ENCODE data around the gene OR2B2. TPM values are rescaled to one million over a fixed set of nuclear protein-coding genes. Genes with fewer than 3 reads are reported as not detected.
"Not testable (repeated sequence)": the region's sequence is repeated elsewhere in the genome, so short reads cannot be mapped to it uniquely, and the experiment has no call there.

OR2B2 gene
- polyA plus RNA-seq (2013, experiment 1 of 2; ENCODE audit: insufficient read length): not detected
- polyA plus RNA-seq (2013, experiment 2 of 2; ENCODE audit: insufficient read length): not detected

DNA sequence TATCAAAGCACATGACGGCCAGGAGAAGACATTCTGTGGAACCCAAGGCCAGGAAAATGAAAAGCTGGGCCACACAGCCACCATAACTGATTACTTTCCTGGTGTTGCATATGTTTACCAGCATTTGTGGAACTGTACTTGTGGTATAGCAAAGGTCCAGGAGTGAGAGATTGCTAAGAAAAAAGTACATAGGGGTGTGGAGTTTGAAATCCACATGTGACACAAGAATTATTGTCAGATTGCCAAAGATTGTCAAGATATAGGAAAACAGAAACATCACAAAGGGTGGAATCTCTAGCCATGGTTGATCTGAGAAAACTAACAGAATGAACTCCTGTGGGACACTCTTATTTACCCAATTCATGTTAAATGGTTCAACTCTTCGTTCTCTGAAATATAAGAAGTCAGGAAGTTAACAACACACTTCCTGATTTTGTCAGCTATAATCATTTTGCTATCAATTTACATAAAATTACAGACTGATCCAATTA, at the start of gene OR2B2:
TSS of gene OR2B2 (minus strand) at position 441 of the 491 bp plus-strand sequence. CDS start at position 364, 77 bp downstream.
- no peak for DNase-seq

- no peak for DNase-seq
Measured at GRCh38 chr6:27957516-27957915, 45.3 kb upstream of the OR2B2 start.

- no peak for DNase-seq
Measured at GRCh38 chr6:27956941-27957340, 44.7 kb upstream of the OR2B2 start, which contains the start of gene OR2B6. TSS of gene OR2B6 (plus strand) at chr6:27957241. CDS start at chr6:27957241, 0 bp downstream.

- DNase-seq: no peak
Measured at GRCh38 chr6:27951040-27951439, 38.8 kb upstream of the OR2B2 start.

DNA sequence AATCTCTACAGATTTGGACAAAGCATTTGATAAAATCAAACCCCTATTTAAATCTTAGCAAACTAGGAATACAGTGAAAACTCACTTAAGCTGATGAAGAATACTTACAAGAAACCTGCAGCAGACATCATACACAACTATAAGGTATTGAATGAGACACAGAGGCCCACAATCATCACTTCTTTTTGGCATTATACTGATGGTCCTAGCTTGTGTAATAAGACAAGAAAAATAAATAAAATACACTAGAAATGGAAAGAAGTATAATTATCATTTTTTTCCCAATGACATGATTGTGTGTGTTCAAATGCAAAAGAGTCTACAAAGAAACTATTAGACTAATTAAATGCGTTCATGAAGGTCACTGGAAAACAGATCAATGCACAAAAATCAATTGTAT, 36.0 kb upstream of the OR2B2 start:
- no peak for DNase-seq

- not testable (repeated sequence) for DNase-seq
Measured at GRCh38 chr6:27943072-27943471, 30.9 kb upstream of the OR2B2 start.

DNA sequence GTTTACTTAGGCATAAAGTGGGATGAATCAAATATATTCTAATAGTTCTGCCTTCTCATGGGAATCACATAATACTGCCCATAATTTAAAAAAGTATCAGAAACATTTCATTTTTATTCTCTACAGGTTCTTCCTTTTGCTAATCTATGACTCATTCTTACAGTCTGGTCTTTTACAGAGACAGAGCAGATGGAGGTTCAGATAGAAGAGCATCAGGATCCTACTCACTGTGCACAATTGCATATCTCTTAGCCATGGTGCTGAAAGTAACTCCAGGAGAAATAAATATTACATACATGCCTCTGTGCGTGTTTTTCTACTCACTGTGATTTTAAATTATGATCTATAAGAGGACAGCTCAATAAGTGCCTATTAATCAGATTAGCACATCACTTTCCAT, 28.6 kb upstream of the OR2B2 start:
- DNase-seq: no peak

DNA sequence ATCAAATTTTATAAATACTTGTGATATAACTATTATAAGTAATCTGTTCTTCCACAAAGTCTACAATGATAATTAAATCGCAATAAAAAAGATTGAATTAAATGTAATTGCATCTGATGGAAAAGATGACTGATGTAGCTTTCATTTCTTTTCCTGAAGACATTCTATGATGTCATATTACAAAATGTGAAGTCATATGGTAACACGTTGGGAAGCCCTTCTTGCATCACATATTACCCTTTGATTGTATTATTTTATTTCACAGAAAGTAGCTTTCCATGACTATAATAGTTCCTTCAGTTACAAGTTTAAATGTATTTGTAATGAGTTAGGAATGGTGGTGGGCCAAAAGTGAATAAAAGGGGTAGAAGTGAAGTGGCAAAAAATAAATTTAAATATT, 19.0 kb upstream of the OR2B2 start:
- no peak for DNase-seq

DNA sequence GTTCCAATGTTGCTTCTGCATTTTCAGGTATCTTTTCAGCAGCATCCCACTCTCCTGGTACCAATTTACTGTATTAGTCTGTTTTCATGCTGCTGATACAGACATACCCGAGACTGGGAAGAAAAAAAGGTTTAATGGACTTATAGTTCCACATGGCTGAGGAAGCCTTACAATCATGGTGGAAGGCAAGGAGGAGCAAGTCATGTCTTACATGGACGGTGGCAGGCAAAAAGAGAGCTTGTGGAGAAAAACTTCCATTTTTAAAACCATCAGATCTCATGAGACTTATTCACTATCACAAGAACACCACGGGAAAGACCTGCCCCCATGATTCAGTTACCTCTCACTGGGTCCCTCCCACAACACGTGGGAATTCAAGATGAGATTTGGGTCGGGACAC, 17.7 kb upstream of the OR2B2 start:
- not testable (repeated sequence) for DNase-seq

DNA sequence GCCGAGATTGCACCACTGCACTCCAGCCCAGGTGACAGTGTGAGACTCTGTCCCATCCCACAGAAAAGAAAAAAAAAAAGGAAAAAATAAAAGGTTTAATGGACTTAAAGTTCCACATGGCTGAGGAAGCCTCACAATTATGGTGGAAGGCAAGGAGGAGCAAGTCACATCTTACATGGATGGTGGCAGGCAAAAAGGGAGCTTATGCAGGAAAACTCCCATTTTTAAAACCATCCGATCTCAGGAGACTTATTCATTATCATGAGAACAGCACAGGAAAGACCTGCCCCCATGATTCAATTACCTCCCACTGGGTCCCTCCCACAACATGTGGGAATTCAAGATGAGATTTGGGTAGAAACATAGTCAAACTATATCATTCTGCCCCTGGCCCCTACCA, 15.8 kb upstream of the OR2B2 start:
- not testable (repeated sequence) for DNase-seq

- no peak for DNase-seq
Measured at GRCh38 chr6:27924179-27924578, 12.0 kb upstream of the OR2B2 start.

GRCh38 chr6:27922949-27923348, 10.8 kb upstream of the OR2B2 start:
- DNase-seq: no peak

- no peak for DNase-seq
Measured at GRCh38 chr6:27908017-27908416, 4.2 kb downstream of the OR2B2 start.

DNA sequence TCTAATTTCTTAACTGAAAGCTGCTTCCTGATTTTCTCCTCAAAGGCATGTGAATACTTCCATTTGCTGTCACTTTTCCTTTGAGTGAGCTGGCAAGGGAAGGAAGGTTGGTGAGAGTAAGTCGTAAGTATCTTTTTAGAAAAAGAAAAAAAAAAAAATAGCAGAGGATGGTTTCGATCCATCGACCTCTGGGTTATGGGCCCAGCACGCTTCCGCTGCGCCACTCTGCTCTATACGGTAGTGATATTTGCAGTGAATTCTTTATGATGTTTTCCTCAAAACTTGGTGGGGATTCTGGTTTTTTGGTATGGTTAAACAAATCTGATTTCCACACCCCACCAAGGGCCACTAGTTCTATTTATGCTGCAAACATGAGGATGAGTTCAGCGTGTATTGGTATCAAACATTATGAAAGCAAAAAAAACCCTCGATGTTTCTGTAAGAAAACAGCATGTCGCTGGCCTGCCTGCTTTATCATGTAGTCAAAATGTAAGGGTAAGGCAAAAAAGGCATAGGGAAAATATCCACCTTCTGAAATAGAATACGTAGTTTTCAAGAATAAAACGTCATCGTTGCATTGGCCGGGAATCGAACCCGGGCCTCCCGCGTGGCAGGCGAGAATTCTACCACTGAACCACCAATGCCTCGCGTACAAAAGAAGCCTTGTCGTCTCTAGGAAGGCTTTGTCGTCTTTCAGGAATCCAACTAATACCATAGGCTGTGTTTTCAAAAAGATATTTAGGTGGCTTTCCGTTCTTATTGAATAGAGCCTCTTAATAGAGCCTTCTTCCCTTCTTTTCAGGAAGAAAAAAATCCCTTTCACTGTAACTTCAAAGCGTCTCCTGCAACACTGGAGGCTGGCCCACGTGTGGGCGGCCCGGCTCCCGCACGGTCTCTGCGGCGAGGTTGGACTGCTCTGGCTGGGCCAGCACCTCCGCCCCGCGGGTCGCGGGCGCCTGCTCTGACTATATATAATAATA, 9.6 kb downstream of the OR2B2 start:
- DNase-seq: peak; percentile 78

- DNase-seq: no peak
Measured at GRCh38 chr6:27901801-27902200, 10.4 kb downstream of the OR2B2 start.

DNA sequence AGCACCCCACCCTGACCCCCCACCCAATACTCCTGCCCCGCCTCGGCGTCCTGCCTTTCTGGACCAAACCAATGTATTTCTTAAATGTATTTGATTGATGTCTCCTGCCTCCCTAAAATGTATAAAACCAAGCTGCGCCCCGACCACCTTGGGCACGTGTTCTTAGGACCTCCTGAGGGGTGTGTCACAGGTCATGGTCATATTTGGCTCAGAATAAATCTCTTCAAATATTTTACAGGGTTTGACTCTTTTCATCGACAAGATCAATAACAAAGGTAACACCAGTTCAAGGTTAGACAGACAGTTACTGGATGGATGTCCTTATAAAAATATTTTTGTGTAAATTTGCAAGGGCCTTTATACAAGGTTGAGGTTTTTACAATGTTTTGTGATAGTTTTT, 12.0 kb downstream of the OR2B2 start:
- DNase-seq: not testable (repeated sequence)

DNA sequence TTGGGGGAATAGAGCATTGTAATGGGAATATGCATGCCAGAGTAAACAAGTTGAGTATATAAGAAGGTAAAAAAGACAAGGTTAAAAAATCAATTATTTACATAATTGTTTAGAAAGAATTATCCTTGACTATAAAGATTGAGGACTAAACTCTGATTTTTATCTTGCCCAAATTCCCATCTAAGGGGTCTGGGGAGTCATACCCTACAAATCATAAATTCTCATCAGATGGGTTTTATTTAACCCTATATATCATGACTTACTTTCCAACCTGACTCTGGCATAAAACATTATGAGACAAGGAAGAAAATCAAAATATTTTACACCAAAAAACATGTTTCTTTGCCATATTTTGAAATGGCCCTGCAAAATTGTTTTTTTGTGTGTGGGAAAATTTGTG, 12.7 kb downstream of the OR2B2 start:
- DNase-seq: no peak

- DNase-seq: no peak
Measured at GRCh38 chr6:27897580-27898206, 14.5 kb downstream of the OR2B2 start.

DNA sequence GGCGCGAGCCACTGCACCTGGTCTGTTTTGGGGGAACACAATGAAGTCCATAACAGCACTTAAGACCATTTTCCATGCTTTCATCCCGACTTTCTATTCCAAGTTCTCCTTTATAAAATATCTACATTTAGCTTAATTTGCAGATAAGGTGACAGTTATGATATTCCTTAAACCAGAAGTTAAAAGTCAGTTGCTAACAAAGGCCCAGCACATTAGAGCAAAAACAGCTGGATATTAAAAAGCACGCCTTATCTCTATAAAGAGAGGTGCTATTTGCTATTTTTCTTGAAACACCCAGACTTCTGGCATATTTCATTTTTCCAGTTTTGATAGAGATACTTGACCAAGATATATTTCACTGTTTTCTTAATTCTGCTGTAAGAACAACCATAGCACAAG, 15.8 kb downstream of the OR2B2 start:
- DNase-seq: no peak

- DNase-seq: peak; percentile 87
Measured at GRCh38 chr6:27894839-27895762, 17.1 kb downstream of the OR2B2 start.

- DNase-seq: peak; percentile 97
Measured at GRCh38 chr6:27893836-27894807, 18.1 kb downstream of the OR2B2 start.

Measured in fibroblast of skin of back (primary cell).